Activated CD4-positive, alpha-beta memory T cell treated with anti-CD3 and anti-CD28 coated beads, Interleukin-2, amount 10 ng/mL, durations not matched to agents 7 days and 5 days (primary cell): ENCODE data around the gene ID4. TPM values are rescaled to one million over a fixed set of nuclear protein-coding genes. Genes with fewer than 3 reads are reported as not detected.

Experiments
- CTCF ChIA-PET: fragments of 350-600 bp; sonication (Branson Sonifier 250); formaldehyde crosslinking; loops from one replicate; lab custom pipeline; 2021; ENCODE audit warnings: antibody characterized with exemption, inconsistent platforms; lab: Charles Lee
- POLR2A ChIA-PET: fragments of 350-600 bp; sonication (Branson Sonifier 250); formaldehyde crosslinking; loops from one replicate; lab custom pipeline; 2021; ENCODE audit warnings: antibody characterized with exemption; lab: Charles Lee
- DNase-seq: peaks from one replicate; pipeline ENCODE4 v3.0.0-alpha.2; 2020
- H3K27ac Mint-ChIP-seq: one replicate; pipeline ENCODE4 v1.8.0; 2021; ENCODE audit warnings: mild to moderate bottlenecking, mixed read lengths
- H3K27me3 Mint-ChIP-seq: one replicate; pipeline ENCODE4 v1.8.0; 2021; ENCODE audit warnings: mixed read lengths
- H3K36me3 Mint-ChIP-seq: one replicate; pipeline ENCODE4 v1.8.0; 2021; ENCODE audit warnings: low read depth, mixed read lengths
- H3K4me1 Mint-ChIP-seq: one replicate; pipeline ENCODE4 v1.8.0; 2021; ENCODE audit warnings: mixed read lengths
- H3K4me3 Mint-ChIP-seq: one replicate; pipeline ENCODE4 v1.8.0; 2021; ENCODE audit warnings: mild to moderate bottlenecking, mixed read lengths
- H3K9me3 Mint-ChIP-seq: one replicate; pipeline ENCODE4 v1.8.0; 2021; ENCODE audit warnings: mixed read lengths
- total RNA-seq, 2 experiments: library from RNA; stranded (reverse); gene quantifications; one replicate each; pipeline ENCODE4 v1.2.3, GENCODE V29; 2021

Gene ID4
- total RNA-seq, 2 experiments from 2014 or later, result not detected

- no peak overlapping the region for H3K27ac Mint-ChIP-seq
- H3K4me1 Mint-ChIP-seq, result no peaks in the 10 kb centered on the region
- CTCF ChIA-PET, result no interaction called here
- no peaks in the 10 kb centered on the region for H3K27me3 Mint-ChIP-seq
- no peaks in the 10 kb centered on the region for H3K36me3 Mint-ChIP-seq
- no peak overlapping the region for H3K4me3 Mint-ChIP-seq
- DNase-seq, result no peak
- no peaks in the 10 kb centered on the region for H3K9me3 Mint-ChIP-seq
- POLR2A ChIA-PET, result no interaction called here
These were observed 39.5 kb downstream of the ID4 start for GRCh38 chr6:19876672-19877071.

DNA sequence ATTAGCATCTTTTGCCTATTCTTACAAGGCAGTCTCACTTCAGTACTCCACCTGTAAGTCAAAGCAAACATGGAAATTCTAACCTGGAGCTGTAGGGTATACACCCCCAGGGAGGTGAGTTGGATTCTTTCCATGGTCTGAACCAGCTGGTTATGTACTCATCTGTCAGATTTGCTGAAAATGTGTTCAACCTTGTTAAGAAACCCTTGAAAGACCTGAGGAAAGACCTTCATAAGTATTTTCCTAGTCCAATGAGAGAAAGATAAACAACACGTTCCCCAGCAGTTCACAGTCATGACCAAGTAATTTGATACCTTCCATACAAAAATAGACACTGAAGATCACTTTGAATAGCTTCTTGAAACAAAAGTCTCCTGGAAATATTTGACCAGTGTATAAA lies 42.5 kb downstream of the ID4 start:
- ChIA-PET POLR2A (no interaction called here), CTCF (no interaction called here)
- no peak overlapping the region for H3K4me3 Mint-ChIP-seq
- H3K36me3 Mint-ChIP-seq, result no peaks in the 10 kb centered on the region
- DNase-seq, result no peak
- H3K4me1 Mint-ChIP-seq, result no peaks in the 10 kb centered on the region
- H3K9me3 Mint-ChIP-seq, result no peaks in the 10 kb centered on the region
- no peak overlapping the region for H3K27ac Mint-ChIP-seq
- H3K27me3 Mint-ChIP-seq, result no peaks in the 10 kb centered on the region

- H3K4me3 Mint-ChIP-seq, result no peak overlapping the region
- H3K36me3 Mint-ChIP-seq, result no peaks in the 10 kb centered on the region
- DNase-seq, result no peak
- no peaks in the 10 kb centered on the region for H3K9me3 Mint-ChIP-seq
- no peaks in the 10 kb centered on the region for H3K4me1 Mint-ChIP-seq
- H3K27ac Mint-ChIP-seq, result no peak overlapping the region
- ChIA-PET POLR2A (no interaction called here), CTCF (no interaction called here)
- no peaks in the 10 kb centered on the region for H3K27me3 Mint-ChIP-seq
These were observed 42.9 kb downstream of the ID4 start for GRCh38 chr6:19880066-19880465.

DNA sequence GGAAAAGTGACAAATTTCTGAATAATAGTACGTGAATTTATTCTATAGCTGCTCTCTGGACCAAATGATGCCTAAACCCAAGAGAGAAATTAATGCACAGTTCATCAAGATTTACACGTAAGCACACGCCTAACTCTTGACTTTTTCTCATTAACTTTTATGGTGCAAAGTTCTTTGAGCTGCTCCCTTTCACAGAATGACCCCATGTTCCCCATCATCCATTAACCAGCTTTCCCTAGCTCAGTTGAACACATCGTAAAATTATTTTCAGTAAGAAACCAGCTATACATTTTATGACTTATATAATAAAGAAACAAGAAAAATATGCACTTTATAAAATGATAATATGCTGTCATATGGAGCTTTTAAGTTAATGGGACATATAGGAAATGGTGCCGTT lies 54.3 kb downstream of the ID4 start:
- POLR2A ChIA-PET, result no interaction called here
- H3K27me3 Mint-ChIP-seq, result no peaks in the 10 kb centered on the region

More for the DNA sequence above, 54.3 kb downstream of the ID4 start:
- no peaks in the 10 kb centered on the region for H3K36me3 Mint-ChIP-seq
- CTCF ChIA-PET, result interaction anchor here (1.0 kb wide), 1 partner anchor 18 kb away, joined by 3 read pairs; no protein-coding TSS in a partner anchor
- H3K9me3 Mint-ChIP-seq, result no peaks in the 10 kb centered on the region
- no peak overlapping the region for H3K4me3 Mint-ChIP-seq
- DNase-seq, result no peak
- no peak overlapping the region for H3K27ac Mint-ChIP-seq
- no peaks in the 10 kb centered on the region for H3K4me1 Mint-ChIP-seq
